Naive thymus-derived CD8-positive, alpha-beta T cell (primary cell): Measurements from ENCODE around the gene NUDT16. TPM values are rescaled to one million over a fixed set of nuclear protein-coding genes. Genes with fewer than 3 reads are reported as not detected.
"Not testable (repeated sequence)": the region's sequence is repeated elsewhere in the genome, so short reads cannot be mapped to it uniquely, and the experiment has no call there.

Experiments used
- ATAC-seq, 2 donors: fragments of 150-1000 bp; cut with Tn5 transposase in 1 of 2; sonication (Bioruptor Pico), chemical (Tn5 transposase) in 1 of 2; 1 replicate in 1 of 2; 2 replicates in 1 of 2; pipeline ENCODE4 v1.10.0; 2021; ENCODE audit warnings: mild to moderate bottlenecking in 2 of 2, moderate library complexity in 2 of 2
- POLR2A ChIA-PET: fragments of 350-600 bp; sonication (Branson Sonifier 250); formaldehyde crosslinking; loops from one replicate; lab custom pipeline; 2021; ENCODE audit warnings: antibody characterized with exemption; lab: Charles Lee
- DNase-seq, 10 donors: peaks; one replicate each; pipeline versions ENCODE4 v3.0.0 to v3.0.0-alpha.2; 2020 to 2022
- H3K27ac Mint-ChIP-seq, 10 donors: one replicate each; pipeline ENCODE4 v1.8.0; 2020 to 2022; ENCODE audit warnings: mild to moderate bottlenecking in 10 of 10, mixed read lengths in 10 of 10, moderate library complexity in 4 of 10, inconsistent platforms in 1 of 10
- H3K27me3 Mint-ChIP-seq, 5 donors: one replicate each; pipeline ENCODE4 v1.8.0; 2021 to 2022; ENCODE audit warnings: mixed read lengths in 5 of 5
- H3K36me3 Mint-ChIP-seq, 3 donors: one replicate each; pipeline ENCODE4 v1.8.0; 2020 to 2022; ENCODE audit warnings: mixed read lengths in 3 of 3, mild to moderate bottlenecking in 2 of 3, inconsistent platforms in 1 of 3
- H3K4me1 Mint-ChIP-seq, 4 donors: one replicate each; pipeline ENCODE4 v1.8.0; 2021 to 2022; ENCODE audit warnings: mixed read lengths in 4 of 4
- H3K4me3 Mint-ChIP-seq, 10 donors: one replicate each; pipeline ENCODE4 v1.8.0; 2020 to 2022; ENCODE audit warnings: mild to moderate bottlenecking in 10 of 10, mixed read lengths in 10 of 10, moderate library complexity in 6 of 10, inconsistent platforms in 1 of 10
- H3K9me3 Mint-ChIP-seq, 9 donors: one replicate each; pipeline ENCODE4 v1.8.0; 2020 to 2022; ENCODE audit warnings: mixed read lengths in 9 of 9, mild to moderate bottlenecking in 3 of 9, inconsistent platforms in 1 of 9, moderate library complexity in 1 of 9
- polyA plus RNA-seq, 3 donors: library from polyadenylated mRNA; unstranded; fragments of 300-500 nt; fragmentation: Illumina TruSeq; gene quantifications; one replicate each; pipeline ENCODE4 v1.2.3, GENCODE V29; 2021
- total RNA-seq, 8 experiments: library from RNA in 2 of 8; stranded (reverse) in 2 of 8; gene quantifications; one replicate each; pipeline ENCODE4 v1.2.3 and lab custom pipeline; 2021 to 2026

Gene NUDT16
- total and polyA plus RNA-seq, 5 experiments from 2014 or later = 2.4 to 16.1 (median 3.8) TPM

GRCh38 chr3:131360191-131360755 lies 21.3 kb upstream of the NUDT16 start:
- DNase-seq (no peak), ATAC-seq (no peak)
- Mint-ChIP-seq H3K4me3 (no peak overlapping the region), H3K36me3 (peaks cover 0 to 6% (median 6%) of the 10 kb centered on the region in 3 donors), H3K4me1 (peaks cover 8 to 19% (median 12%) of the 10 kb centered on the region in 4 donors), H3K27ac (no peak overlapping the region), H3K27me3 (peaks cover 31 to 70% (median 41%) of the 10 kb centered on the region in 5 donors), H3K9me3 (peaks cover 0 to 10% (median 3%) of the 10 kb centered on the region in 9 donors)
- POLR2A ChIA-PET = no interaction called here

- Mint-ChIP-seq H3K27me3 (peaks cover 31 to 72% (median 47%) of the 10 kb centered on the region in 5 donors), H3K9me3 (peaks cover 0 to 16% (median 4%) of the 10 kb centered on the region in 9 donors), H3K4me1 (peaks cover 8 to 19% (median 12%) of the 10 kb centered on the region in 4 donors), H3K4me3 (peak overlapping the region in 7 of 10 donors; percentile 26 to 77 (median 64))
- H3K27ac Mint-ChIP-seq, H3K36me3 Mint-ChIP-seq, ATAC-seq, POLR2A ChIA-PET, DNase-seq: not testable (repeated sequence)
These were observed 20.5 kb upstream of the NUDT16 start for GRCh38 chr3:131361066-131361463.

GRCh38 chr3:131361464-131362421 lies 19.8 kb upstream of the NUDT16 start:
- Mint-ChIP-seq H3K9me3 (peaks cover 0 to 16% (median 4%) of the 10 kb centered on the region in 9 donors), H3K4me1 (peaks cover 8 to 19% (median 12%) of the 10 kb centered on the region in 4 donors), H3K27ac (no peak overlapping the region), H3K4me3 (peak overlapping the region; percentile 56 to 77 (median 72)), H3K27me3 (peaks cover 27 to 66% (median 43%) of the 10 kb centered on the region in 5 donors), H3K36me3 (peaks cover 0 to 6% (median 6%) of the 10 kb centered on the region in 3 donors)
- POLR2A ChIA-PET = no interaction called here
- ATAC-seq = peak; percentile 39
- no peak for DNase-seq

- Mint-ChIP-seq H3K4me3 (no peak overlapping the region), H3K9me3 (peaks cover 0 to 18% (median 4%) of the 10 kb centered on the region in 9 donors), H3K27ac (no peak overlapping the region), H3K27me3 (peaks cover 26 to 61% (median 46%) of the 10 kb centered on the region in 5 donors), H3K36me3 (peaks cover 1 to 6% (median 6%) of the 10 kb centered on the region in 3 donors), H3K4me1 (peaks cover 8 to 19% (median 12%) of the 10 kb centered on the region in 4 donors)
- no peak for DNase-seq
- ATAC-seq = no peak
- POLR2A ChIA-PET = no interaction called here
These were observed 18.3 kb upstream of the NUDT16 start for GRCh38 chr3:131363275-131363674.

GRCh38 chr3:131370935-131371687 lies 10.5 kb upstream of the NUDT16 start:
- peaks cover 0 to 14% (median 1%) of the 10 kb centered on the region in 3 donors for H3K36me3 Mint-ChIP-seq
- DNase-seq = no peak
- ATAC-seq = no peak
- peaks cover 0 to 8% (median 0%) of the 10 kb centered on the region in 9 donors for H3K9me3 Mint-ChIP-seq
- peaks cover 0 to 4% (median 0%) of the 10 kb centered on the region in 5 donors for H3K27me3 Mint-ChIP-seq
- peaks cover 2 to 9% (median 8%) of the 10 kb centered on the region in 4 donors for H3K4me1 Mint-ChIP-seq
- H3K27ac Mint-ChIP-seq = peak overlapping the region in 5 of 10 donors; percentile 22 to 81 (median 65)
- POLR2A ChIA-PET = no interaction called here
- no peak overlapping the region for H3K4me3 Mint-ChIP-seq

- Mint-ChIP-seq H3K27ac (peak overlapping the region in 3 of 10 donors; percentile 44 to 81 (median 65)), H3K36me3 (peaks cover 0 to 14% (median 1%) of the 10 kb centered on the region in 3 donors), H3K27me3 (peaks cover 0 to 4% (median 0%) of the 10 kb centered on the region in 5 donors), H3K9me3 (peaks cover 0 to 8% (median 0%) of the 10 kb centered on the region in 9 donors), H3K4me3 (no peak overlapping the region), H3K4me1 (peaks cover 2 to 9% (median 8%) of the 10 kb centered on the region in 4 donors)
- ATAC-seq = no peak
- DNase-seq = no peak
- POLR2A ChIA-PET = no interaction called here
These were observed 9.9 kb upstream of the NUDT16 start for GRCh38 chr3:131371688-131372066.

- POLR2A ChIA-PET = no interaction called here
- Mint-ChIP-seq H3K4me3 (no peak overlapping the region), H3K36me3 (peaks cover 0 to 14% (median 0%) of the 10 kb centered on the region in 3 donors), H3K27ac (peak overlapping the region in 1 of 10 donors; percentile 41), H3K27me3 (no peaks in the 10 kb centered on the region), H3K9me3 (no peaks in the 10 kb centered on the region), H3K4me1 (peaks cover 2 to 9% (median 9%) of the 10 kb centered on the region in 4 donors)
- ATAC-seq = no peak
- DNase-seq = no peak
These were observed 6.8 kb upstream of the NUDT16 start for GRCh38 chr3:131374741-131375140.

- H3K9me3 Mint-ChIP-seq, H3K36me3 Mint-ChIP-seq, ATAC-seq, H3K27me3 Mint-ChIP-seq, DNase-seq: not testable (repeated sequence)
- POLR2A ChIA-PET = interaction anchor here (0.6 to 2.1 kb wide), 3 partner anchors 17 to 1165 kb away, joined by 3 to 11 read pairs (median 4); partner anchors contain the start of genes ASTE1 and NEK11
- Mint-ChIP-seq H3K27ac (peak overlapping the region; percentile 88 to 98 (median 96)), H3K4me1 (peaks cover 22 to 32% (median 25%) of the 10 kb centered on the region in 4 donors), H3K4me3 (peak overlapping the region; percentile 93 to 99 (median 98))
These were observed 641 bp upstream of the NUDT16 start for GRCh38 chr3:131380821-131381444.

- Mint-ChIP-seq H3K27ac (peak overlapping the region in 6 of 10 donors; percentile 17 to 74 (median 30)), H3K36me3 (peaks cover 0 to 9% (median 0%) of the 10 kb centered on the region in 3 donors), H3K4me1 (peaks cover 22 to 31% (median 24%) of the 10 kb centered on the region in 4 donors), H3K9me3 (no peaks in the 10 kb centered on the region), H3K4me3 (peak overlapping the region in 1 of 10 donors; percentile 9), H3K27me3 (peaks cover 0 to 7% (median 0%) of the 10 kb centered on the region in 5 donors)
- POLR2A ChIA-PET = no interaction called here
- no peak for DNase-seq
- no peak for ATAC-seq
These were observed 5.0 kb downstream of the NUDT16 start for GRCh38 chr3:131386429-131387165.

GRCh38 chr3:131387796-131388489 lies 6.4 kb downstream of the NUDT16 start:
- POLR2A ChIA-PET = no interaction called here
- Mint-ChIP-seq H3K27me3 (peaks cover 0 to 7% (median 0%) of the 10 kb centered on the region in 5 donors), H3K36me3 (peaks cover 0 to 9% (median 0%) of the 10 kb centered on the region in 3 donors), H3K27ac (no peak overlapping the region), H3K4me1 (peaks cover 12 to 24% (median 18%) of the 10 kb centered on the region in 4 donors), H3K9me3 (no peaks in the 10 kb centered on the region), H3K4me3 (no peak overlapping the region)
- no peak for DNase-seq
- ATAC-seq = no peak

GRCh38 chr3:131388490-131388799 lies 6.9 kb downstream of the NUDT16 start:
- H3K4me3 Mint-ChIP-seq = no peak overlapping the region
- peaks cover 0 to 9% (median 0%) of the 10 kb centered on the region in 3 donors for H3K36me3 Mint-ChIP-seq
- peaks cover 10 to 22% (median 18%) of the 10 kb centered on the region in 4 donors for H3K4me1 Mint-ChIP-seq
- DNase-seq = no peak
- no peak overlapping the region for H3K27ac Mint-ChIP-seq
- peaks cover 0 to 7% (median 0%) of the 10 kb centered on the region in 5 donors for H3K27me3 Mint-ChIP-seq
- no peak for ATAC-seq
- POLR2A ChIA-PET = no interaction called here
- H3K9me3 Mint-ChIP-seq = no peaks in the 10 kb centered on the region
